SK-N-SH (cell line): Measurements from ENCODE around the gene FBXO27. TPM values are rescaled to one million over a fixed set of nuclear protein-coding genes. Genes with fewer than 3 reads are reported as not detected.

Source experiments
- CTCF ChIA-PET: fragments of 300-600, 350-600 bp; formaldehyde crosslinking; extraction: SDS; loops from one replicate; lab custom pipeline; 2021; lab: Yijun Ruan, JAX
- POLR2A ChIA-PET: fragments of 350-600 bp; sonication (Branson Sonifier 250); formaldehyde crosslinking; extraction: SDS; loops from one replicate; lab custom pipeline; 2020; ENCODE audit warnings: antibody characterized with exemption, inconsistent platforms; lab: Yijun Ruan, JAX
- DNase-seq: peaks from one replicate; pipeline ENCODE4 v3.0.0; 2012
- H2AFZ ChIP-seq: fragments of 200-600 bp; sonication (generic); 2 replicates; pipeline ENCODE4 v1.8.1; 2016; ENCODE audit warnings: antibody characterized with exemption, mild to moderate bottlenecking, low read depth
- H3F3A ChIP-seq: fragments of 200-600 bp; sonication (generic); replicated peaks from 2 replicates; pipeline ENCODE3; 2016; ENCODE audit warnings: antibody characterized with exemption, mild to moderate bottlenecking; ENCODE audit not compliant: insufficient read depth
- H3K27ac ChIP-seq, 2 experiments: fragments of 200-500 bp in 1 of 2; fragments of 200-600 bp in 1 of 2; sonication (Bioruptor generic) in 1 of 2; sonication (generic), shearing (Covaris generic) in 1 of 2; 2 replicates each; pipeline versions ENCODE4 v1.5.1 to v1.6.1; 2014 to 2016; ENCODE audit warnings: low read depth in 2 of 2, inconsistent platforms in 1 of 2, low read length in 1 of 2, mild to moderate bottlenecking in 1 of 2, mixed read lengths in 1 of 2
- H3K27me3 ChIP-seq: fragments of 200-600 bp; sonication (generic), shearing (Covaris generic); 2 replicates; pipeline ENCODE4 v1.6.1; 2016; ENCODE audit warnings: mixed run types; ENCODE audit not compliant: insufficient read depth
- H3K36me3 ChIP-seq, 2 experiments: fragments of 200-500 bp in 1 of 2; fragments of 200-600 bp in 1 of 2; sonication (Bioruptor generic) in 1 of 2; sonication (generic) in 1 of 2; replicated peaks in 1 of 2; 2 replicates each; pipeline versions ENCODE3 to v1.5.1; 2014 to 2016; ENCODE audit warnings: low read length in 1 of 2, mild to moderate bottlenecking in 1 of 2; ENCODE audit not compliant: insufficient read depth in 2 of 2, control insufficient read depth in 1 of 2
- H3K4me1 ChIP-seq, 2 experiments: fragments of 200-500 bp in 1 of 2; fragments of 200-600 bp in 1 of 2; sonication (Bioruptor generic) in 1 of 2; sonication (generic), shearing (Covaris generic) in 1 of 2; 2 replicates each; pipeline versions ENCODE4 v1.5.1 to v1.6.1; 2014 to 2016; ENCODE audit warnings: low read depth in 1 of 2, low read length in 1 of 2, mixed run types in 1 of 2; ENCODE audit not compliant: insufficient read depth in 2 of 2, control insufficient read depth in 1 of 2
- H3K4me2 ChIP-seq: fragments of 200-600 bp; sonication (generic), shearing (Covaris generic); 2 replicates; pipeline ENCODE4 v1.6.1; 2017; ENCODE audit warnings: mixed run types
- H3K4me3 ChIP-seq, 2 experiments: fragments of 200-500 bp in 1 of 2; fragments of 200-600 bp in 1 of 2; sonication (Bioruptor generic) in 1 of 2; sonication (generic), shearing (Covaris generic) in 1 of 2; 2 replicates each; pipeline versions ENCODE4 v1.5.1 to v1.8.1; 2014 to 2016; ENCODE audit warnings: low read depth in 2 of 2, inconsistent platforms in 1 of 2, low read length in 1 of 2, mild to moderate bottlenecking in 1 of 2, mixed read lengths in 1 of 2, moderate library complexity in 1 of 2
- H3K79me2 ChIP-seq: fragments of 200-600 bp; sonication (generic); 2 replicates; pipeline ENCODE4 v1.8.1; 2017; ENCODE audit warnings: mild to moderate bottlenecking; ENCODE audit not compliant: insufficient read depth
- H3K9ac ChIP-seq: fragments of 200-600 bp; sonication (generic); 2 replicates; pipeline ENCODE4 v1.6.1; 2017; ENCODE audit warnings: mixed run types
- H3K9me2 ChIP-seq: fragments of 200-600 bp; sonication (generic); 2 replicates; pipeline ENCODE4 v1.6.1; 2017; ENCODE audit warnings: mixed run types
- H3K9me3 ChIP-seq: fragments of 200-600 bp; sonication (generic); 2 replicates; pipeline ENCODE4 v1.6.1; 2017; ENCODE audit warnings: mixed run types, mild to moderate bottlenecking, moderate library complexity
- H4K20me1 ChIP-seq: fragments of 200-600 bp; sonication (generic); 2 replicates; pipeline ENCODE4 v1.6.1; 2017; ENCODE audit warnings: mild to moderate bottlenecking, mixed run types; ENCODE audit not compliant: insufficient read depth
- ELF1 ChIP-seq: IDR thresholded peaks from 2 replicates; pipeline ENCODE4 v1.4.0; 2012
- EP300 ChIP-seq, 2 experiments: IDR thresholded peaks; 2 replicates each; pipeline versions ENCODE4 v1.4.0 to v1.6.1; 2012; ENCODE audit warnings: borderline replicate concordance in 1 of 2, low read depth in 1 of 2, low read length in 1 of 2
- FOXM1 ChIP-seq: IDR thresholded peaks from 2 replicates; pipeline ENCODE4 v1.4.0; 2012; ENCODE audit warnings: low read depth, mild to moderate bottlenecking
- GABPA ChIP-seq: IDR thresholded peaks from 2 replicates; pipeline ENCODE4 v1.4.0; 2012; ENCODE audit warnings: low read depth, mild to moderate bottlenecking
- GATA2 ChIP-seq: sonication (generic); formaldehyde crosslinking; IDR thresholded peaks from 2 replicates; pipeline ENCODE4 v1.5.0; 2020; ENCODE audit warnings: mild to moderate bottlenecking, missing genetic modification reagents
- MXI1 ChIP-seq: IDR thresholded peaks from 2 replicates; pipeline ENCODE4 v1.6.1; 2012; ENCODE audit warnings: mild to moderate bottlenecking, low read depth, low read length, improper control_type of control experiment
- RAD21 ChIP-seq: IDR thresholded peaks from 2 replicates; pipeline ENCODE4 v1.6.1; 2012; ENCODE audit warnings: mild to moderate bottlenecking, low read length
- RFX5 ChIP-seq: IDR thresholded peaks from 2 replicates; pipeline ENCODE4 v1.6.1; 2012; ENCODE audit warnings: mild to moderate bottlenecking, improper control_type of control experiment, low read length
- SMC3 ChIP-seq: IDR thresholded peaks from 2 replicates; pipeline ENCODE4 v1.6.1; 2012; ENCODE audit warnings: low read depth, low read length, improper control_type of control experiment
- TAF1 ChIP-seq: IDR thresholded peaks from 2 replicates; pipeline ENCODE4 v1.6.1; 2012; ENCODE audit warnings: low read depth, mild to moderate bottlenecking, low read length, moderate library complexity, borderline replicate concordance
- TEAD4 ChIP-seq: IDR thresholded peaks from 2 replicates; pipeline ENCODE4 v1.4.0; 2012; ENCODE audit warnings: mild to moderate bottlenecking, borderline replicate concordance; ENCODE audit not compliant: insufficient read depth
- YY1 ChIP-seq: IDR thresholded peaks from 2 replicates; pipeline ENCODE4 v1.4.0; 2012; ENCODE audit warnings: low read depth, mild to moderate bottlenecking
- WGBS: methylation state at CpG from one replicate; pipeline ENCODE4 v1.1.6; 2017; ENCODE audit warnings: low lambda C conversion rate; 5-methylcytosine and 5-hydroxymethylcytosine counted together
- polyA plus RNA-seq, 3 experiments: library from polyadenylated mRNA; depleted of rRNA; stranded (reverse); fragments of >200 nt; gene quantifications; 2 replicates each; pipeline ENCODE4 v1.2.3, GENCODE V29; 2012
- TF ChIP-seq, protein P1 (sequence below): fragments of 150-350 bp; IDR thresholded peaks from 2 replicates; pipeline ENCODE4 v1.6.1; 2016; ENCODE audit warnings: mild to moderate bottlenecking, low read depth, low read length
- TF ChIP-seq, protein P2 (sequence below): IDR thresholded peaks from 2 replicates; pipeline ENCODE4; 2012
- TF ChIP-seq, protein P3 (sequence below): IDR thresholded peaks from 2 replicates; pipeline ENCODE4 v1.4.0; 2012; ENCODE audit warnings: low read depth, borderline replicate concordance
- TF ChIP-seq, protein P4 (sequence below): IDR thresholded peaks from 2 replicates; pipeline ENCODE4 v1.6.1; 2012; ENCODE audit warnings: mild to moderate bottlenecking, low read depth, low read length, moderate library complexity

Gene FBXO27
- polyA plus RNA-seq, 1 of the 3 experiments (the other 2 are of a cell fraction): 5.8 TPM

DNA sequence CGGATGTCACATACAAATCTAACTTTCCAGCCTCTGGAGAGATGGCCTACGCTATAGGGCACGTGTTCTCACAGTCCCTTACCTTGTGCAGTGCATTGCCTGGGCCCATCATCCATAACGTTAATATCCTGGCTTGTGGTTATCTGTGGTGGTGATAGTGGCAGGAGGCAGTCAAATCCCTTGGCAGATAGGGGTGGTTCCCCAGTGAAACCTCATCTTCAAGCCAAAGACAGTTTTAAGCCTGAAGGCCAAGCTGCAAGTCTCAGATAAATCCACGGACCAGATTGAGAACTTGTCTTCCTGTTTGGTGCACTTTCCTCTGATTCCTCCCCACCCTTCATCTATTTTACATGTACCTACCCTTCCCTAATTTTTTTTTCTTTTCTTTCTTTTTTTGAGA, 52.5 kb downstream of the FBXO27 start:
- H3K79me2 ChIP-seq: peaks cover 6% of the 10 kb centered on the region; the same call in 1 of the 2 replicates
- H3K27me3 ChIP-seq: no peaks in the 10 kb centered on the region
- H3K9ac ChIP-seq: no peak overlapping the region
- TF ChIP-seq GABPA (no peak), RAD21 (no peak), MXI1 (no peak), SMC3 (no peak), GATA2 (CRISPR knock-in tag) (no peak), TEAD4 (no peak), YY1 (no peak), EP300 (IDR thresholded peaks at IDR 0.05; ENCODE audit: borderline replicate concordance in 1 of 2, low read depth in 1 of 2, low read length in 1 of 2) (no peak), TAF1 (no peak), FOXM1 (no peak), ELF1 (no peak), RFX5 (no peak)
- TF ChIP-seq, protein P1, sequence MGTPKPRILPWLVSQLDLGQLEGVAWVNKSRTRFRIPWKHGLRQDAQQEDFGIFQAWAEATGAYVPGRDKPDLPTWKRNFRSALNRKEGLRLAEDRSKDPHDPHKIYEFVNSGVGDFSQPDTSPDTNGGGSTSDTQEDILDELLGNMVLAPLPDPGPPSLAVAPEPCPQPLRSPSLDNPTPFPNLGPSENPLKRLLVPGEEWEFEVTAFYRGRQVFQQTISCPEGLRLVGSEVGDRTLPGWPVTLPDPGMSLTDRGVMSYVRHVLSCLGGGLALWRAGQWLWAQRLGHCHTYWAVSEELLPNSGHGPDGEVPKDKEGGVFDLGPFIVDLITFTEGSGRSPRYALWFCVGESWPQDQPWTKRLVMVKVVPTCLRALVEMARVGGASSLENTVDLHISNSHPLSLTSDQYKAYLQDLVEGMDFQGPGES: no peak
- TF ChIP-seq, protein P2, sequence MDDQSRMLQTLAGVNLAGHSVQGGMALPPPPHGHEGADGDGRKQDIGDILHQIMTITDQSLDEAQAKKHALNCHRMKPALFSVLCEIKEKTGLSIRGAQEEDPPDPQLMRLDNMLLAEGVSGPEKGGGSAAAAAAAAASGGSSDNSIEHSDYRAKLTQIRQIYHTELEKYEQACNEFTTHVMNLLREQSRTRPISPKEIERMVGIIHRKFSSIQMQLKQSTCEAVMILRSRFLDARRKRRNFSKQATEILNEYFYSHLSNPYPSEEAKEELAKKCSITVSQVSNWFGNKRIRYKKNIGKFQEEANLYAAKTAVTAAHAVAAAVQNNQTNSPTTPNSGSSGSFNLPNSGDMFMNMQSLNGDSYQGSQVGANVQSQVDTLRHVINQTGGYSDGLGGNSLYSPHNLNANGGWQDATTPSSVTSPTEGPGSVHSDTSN: no peak
- TF ChIP-seq, protein P3, sequence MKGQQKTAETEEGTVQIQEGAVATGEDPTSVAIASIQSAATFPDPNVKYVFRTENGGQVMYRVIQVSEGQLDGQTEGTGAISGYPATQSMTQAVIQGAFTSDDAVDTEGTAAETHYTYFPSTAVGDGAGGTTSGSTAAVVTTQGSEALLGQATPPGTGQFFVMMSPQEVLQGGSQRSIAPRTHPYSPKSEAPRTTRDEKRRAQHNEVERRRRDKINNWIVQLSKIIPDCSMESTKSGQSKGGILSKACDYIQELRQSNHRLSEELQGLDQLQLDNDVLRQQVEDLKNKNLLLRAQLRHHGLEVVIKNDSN: no peak
- TF ChIP-seq, protein P4, sequence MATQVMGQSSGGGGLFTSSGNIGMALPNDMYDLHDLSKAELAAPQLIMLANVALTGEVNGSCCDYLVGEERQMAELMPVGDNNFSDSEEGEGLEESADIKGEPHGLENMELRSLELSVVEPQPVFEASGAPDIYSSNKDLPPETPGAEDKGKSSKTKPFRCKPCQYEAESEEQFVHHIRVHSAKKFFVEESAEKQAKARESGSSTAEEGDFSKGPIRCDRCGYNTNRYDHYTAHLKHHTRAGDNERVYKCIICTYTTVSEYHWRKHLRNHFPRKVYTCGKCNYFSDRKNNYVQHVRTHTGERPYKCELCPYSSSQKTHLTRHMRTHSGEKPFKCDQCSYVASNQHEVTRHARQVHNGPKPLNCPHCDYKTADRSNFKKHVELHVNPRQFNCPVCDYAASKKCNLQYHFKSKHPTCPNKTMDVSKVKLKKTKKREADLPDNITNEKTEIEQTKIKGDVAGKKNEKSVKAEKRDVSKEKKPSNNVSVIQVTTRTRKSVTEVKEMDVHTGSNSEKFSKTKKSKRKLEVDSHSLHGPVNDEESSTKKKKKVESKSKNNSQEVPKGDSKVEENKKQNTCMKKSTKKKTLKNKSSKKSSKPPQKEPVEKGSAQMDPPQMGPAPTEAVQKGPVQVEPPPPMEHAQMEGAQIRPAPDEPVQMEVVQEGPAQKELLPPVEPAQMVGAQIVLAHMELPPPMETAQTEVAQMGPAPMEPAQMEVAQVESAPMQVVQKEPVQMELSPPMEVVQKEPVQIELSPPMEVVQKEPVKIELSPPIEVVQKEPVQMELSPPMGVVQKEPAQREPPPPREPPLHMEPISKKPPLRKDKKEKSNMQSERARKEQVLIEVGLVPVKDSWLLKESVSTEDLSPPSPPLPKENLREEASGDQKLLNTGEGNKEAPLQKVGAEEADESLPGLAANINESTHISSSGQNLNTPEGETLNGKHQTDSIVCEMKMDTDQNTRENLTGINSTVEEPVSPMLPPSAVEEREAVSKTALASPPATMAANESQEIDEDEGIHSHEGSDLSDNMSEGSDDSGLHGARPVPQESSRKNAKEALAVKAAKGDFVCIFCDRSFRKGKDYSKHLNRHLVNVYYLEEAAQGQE: no peak
- WGBS: 67% methylated on average over 4 of the region's 5 CpGs
- CTCF ChIA-PET: no interaction called here
- H3K36me3 ChIP-seq: no peaks in the 10 kb centered on the region
- no peaks in the 10 kb centered on the region for H3K9me3 ChIP-seq
- no peak for DNase-seq
- H3K27ac ChIP-seq: no peak overlapping the region
- H3K4me1 ChIP-seq: peaks cover 6 to 7% of the 10 kb centered on the region in 2 experiments
- peaks cover 18% of the 10 kb centered on the region for H3F3A ChIP-seq
- no peaks in the 10 kb centered on the region for H4K20me1 ChIP-seq
- H3K9me2 ChIP-seq: no peaks in the 10 kb centered on the region
- no peak overlapping the region for H3K4me2 ChIP-seq
- POLR2A ChIA-PET: no interaction called here
- no peak overlapping the region for H3K4me3 ChIP-seq
- H2AFZ ChIP-seq: no peak overlapping the region
